ENCODE measurements around the gene CSPG4. TPM values are rescaled to one million over a fixed set of nuclear protein-coding genes. Genes with fewer than 3 reads are reported as not detected.
"Not testable (repeated sequence)": the region's sequence is repeated elsewhere in the genome, so short reads cannot be mapped to it uniquely, and the experiment has no call there.

The CSPG4 gene
- total RNA-seq, 2 donors from 2014 or later = 0.02 TPM; not detected in 1

DNA sequence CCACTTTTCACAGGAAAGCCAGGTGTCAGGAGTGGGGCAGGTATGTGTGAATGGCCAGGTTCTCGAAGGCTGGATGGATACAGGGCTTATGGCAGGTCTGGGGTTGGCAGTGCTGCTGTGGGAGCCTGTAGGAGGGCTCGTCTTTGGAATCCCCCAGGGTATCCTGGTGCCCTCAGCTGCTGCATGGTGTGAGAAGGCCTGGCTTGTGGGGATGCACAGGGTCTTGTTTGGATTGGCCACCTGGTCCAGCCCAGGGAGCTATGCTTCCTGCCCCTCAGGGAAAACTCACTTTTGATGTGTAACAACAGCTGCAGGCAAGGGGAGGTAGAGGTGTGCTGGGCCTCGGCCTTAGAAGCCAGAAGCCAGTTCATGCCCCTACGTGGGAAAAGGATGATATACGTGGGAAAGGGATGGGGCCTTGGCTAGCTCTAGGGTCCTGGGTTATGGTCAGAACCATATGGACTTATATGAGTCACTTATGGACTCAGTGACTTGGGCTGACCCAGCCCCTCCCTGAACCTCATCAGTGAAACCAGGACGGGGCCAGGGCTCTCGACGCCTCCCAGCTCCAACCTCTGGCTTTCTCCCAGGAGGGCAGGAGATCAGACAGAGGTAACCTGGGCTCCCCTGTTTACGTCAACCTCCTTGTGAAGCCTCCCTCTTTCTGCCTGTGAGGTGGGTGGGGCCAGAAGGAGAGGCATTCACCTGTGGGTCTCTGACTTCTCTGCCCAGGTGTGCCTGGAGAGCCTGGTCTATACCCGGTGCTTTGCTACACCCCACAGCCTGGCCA is 37.8 kb upstream of the CSPG4 start:
- no peaks in the 10 kb centered on the region for H3K4me1 Mint-ChIP-seq
- no peak overlapping the region for H3K4me3 Mint-ChIP-seq
- H3K9me3 Mint-ChIP-seq = no peaks in the 10 kb centered on the region
- no peak overlapping the region for H3K27ac Mint-ChIP-seq
- H3K36me3 Mint-ChIP-seq (ENCODE audit: low read depth) = no peaks in the 10 kb centered on the region
- no peaks in the 10 kb centered on the region for H3K27me3 Mint-ChIP-seq
- ATAC-seq (replicated peaks) = no peak

DNA sequence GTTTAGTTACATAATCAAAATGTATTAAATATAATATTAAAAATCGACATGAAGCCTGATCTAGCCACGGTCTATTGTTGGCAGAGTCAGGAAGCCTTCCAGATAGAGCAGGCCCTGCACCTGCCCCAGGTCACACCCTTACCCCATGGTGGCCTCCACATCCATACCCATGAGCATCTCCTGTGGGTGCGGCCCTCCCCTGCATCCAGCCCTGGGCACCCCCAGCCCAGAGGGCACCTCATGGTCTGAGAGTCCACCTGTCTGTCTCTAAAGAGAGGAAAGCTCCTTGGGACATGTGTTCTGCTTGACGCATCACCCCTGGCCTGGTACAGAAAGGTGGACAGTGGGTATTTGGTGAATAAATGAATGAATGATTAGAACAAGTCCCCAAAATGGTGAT is 37.2 kb upstream of the CSPG4 start:
- no peak overlapping the region for H3K4me3 Mint-ChIP-seq
- no peak for ATAC-seq (replicated peaks)
- no peaks in the 10 kb centered on the region for H3K27me3 Mint-ChIP-seq
- H3K9me3 Mint-ChIP-seq = no peaks in the 10 kb centered on the region
- H3K4me1 Mint-ChIP-seq = no peaks in the 10 kb centered on the region
- H3K27ac Mint-ChIP-seq = no peak overlapping the region
- no peaks in the 10 kb centered on the region for H3K36me3 Mint-ChIP-seq (ENCODE audit: low read depth)

DNA sequence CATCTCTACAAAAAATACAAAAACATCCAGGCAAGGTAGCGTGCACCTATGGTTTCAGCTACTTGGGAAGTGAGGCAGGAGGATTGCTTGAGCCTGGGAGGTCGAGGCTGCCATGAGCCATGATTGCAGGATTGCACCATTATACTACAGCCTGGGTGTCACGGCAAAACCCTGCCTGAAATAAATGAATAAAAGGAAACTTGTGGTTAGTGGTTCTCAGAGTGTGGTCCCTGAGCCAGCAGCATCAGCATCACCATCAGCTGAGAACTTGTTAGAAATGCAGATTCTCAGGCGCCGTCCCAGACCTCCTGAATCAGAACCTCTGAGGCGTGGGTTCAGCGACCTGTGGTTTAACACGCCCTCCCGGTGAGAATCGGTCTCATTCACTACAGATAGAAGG is 36.2 kb upstream of the CSPG4 start:
- not testable (repeated sequence) for H3K27me3 Mint-ChIP-seq; H3K9me3 Mint-ChIP-seq; H3K4me1 Mint-ChIP-seq; H3K36me3 Mint-ChIP-seq (ENCODE audit: low read depth)
- Mint-ChIP-seq H3K4me3 (peak overlapping the region; percentile 59), H3K27ac (peak overlapping the region; percentile 71)
- ATAC-seq (replicated peaks) = peak; percentile 100

DNA sequence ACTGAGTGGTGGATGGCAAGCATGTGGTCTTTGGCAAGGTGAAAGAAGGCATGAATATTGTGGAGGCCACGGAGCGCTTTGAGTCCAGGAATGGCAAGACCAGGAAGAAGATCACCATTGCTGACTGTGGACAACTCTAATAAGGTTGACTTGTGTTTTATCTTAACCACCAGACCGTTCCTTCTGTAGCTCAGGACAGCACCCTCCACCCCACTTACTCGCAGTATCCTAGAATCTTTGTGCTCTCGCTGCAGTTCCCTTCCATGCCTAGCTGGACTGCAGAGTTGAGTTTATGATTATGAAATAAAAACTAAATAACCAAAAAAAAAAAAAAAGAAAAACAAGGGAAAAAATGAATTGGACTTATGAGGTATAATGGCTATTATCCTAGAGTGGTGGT is 34.5 kb upstream of the CSPG4 start:
- not testable (repeated sequence) for H3K36me3 Mint-ChIP-seq (ENCODE audit: low read depth); H3K4me1 Mint-ChIP-seq; ATAC-seq (replicated peaks)

DNA sequence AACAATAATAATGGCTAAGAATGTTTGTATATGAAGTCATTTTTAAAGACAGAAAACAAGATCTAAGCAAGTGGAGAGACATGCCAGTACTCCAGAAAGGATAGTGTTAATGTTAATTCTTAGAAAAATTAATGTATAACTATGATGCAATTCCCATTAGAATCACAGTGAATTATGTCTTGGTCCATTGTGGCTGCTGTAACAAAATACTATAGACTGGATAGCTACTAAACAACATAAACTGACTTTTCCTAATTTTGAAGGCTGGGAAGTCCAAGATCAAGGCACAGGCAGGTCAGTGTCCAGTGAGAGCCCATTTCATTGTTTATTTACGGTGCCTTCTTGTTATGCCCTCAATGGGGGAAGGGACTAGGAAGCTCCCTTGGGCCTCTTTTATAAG is 32.7 kb upstream of the CSPG4 start:
- Mint-ChIP-seq H3K4me1 (no peaks in the 10 kb centered on the region), H3K27me3 (peaks cover under 1% of the 10 kb centered on the region), H3K9me3 (no peaks in the 10 kb centered on the region), H3K27ac (no peak overlapping the region), H3K36me3 (ENCODE audit: low read depth) (no peaks in the 10 kb centered on the region), H3K4me3 (no peak overlapping the region)
- no peak for ATAC-seq (replicated peaks)

More for the DNA sequence above, 34.5 kb upstream of the CSPG4 start:
- not testable (repeated sequence) for H3K27me3 Mint-ChIP-seq, H3K4me3 Mint-ChIP-seq, H3K9me3 Mint-ChIP-seq, H3K27ac Mint-ChIP-seq

DNA sequence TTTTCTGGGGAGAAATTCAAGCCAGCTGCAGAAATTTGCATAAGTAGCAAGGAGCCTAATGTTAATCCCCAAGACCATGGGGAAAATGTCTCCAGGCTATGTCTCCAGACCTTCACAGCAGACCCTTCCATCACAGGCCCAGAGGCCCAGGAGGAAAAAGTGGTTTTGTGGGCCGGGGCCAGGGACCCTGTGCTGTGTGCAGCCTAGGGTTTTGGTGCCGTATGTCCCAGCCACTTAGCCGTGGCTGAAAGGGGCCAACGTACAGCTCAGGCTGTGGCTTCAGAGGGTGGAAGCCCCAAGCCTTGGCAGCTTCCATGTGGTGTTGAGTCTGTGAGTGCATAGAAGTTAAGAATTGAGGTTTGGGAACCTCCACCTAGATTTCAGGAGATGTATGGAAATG is 29.7 kb upstream of the CSPG4 start:
- not testable (repeated sequence) for H3K27me3 Mint-ChIP-seq; ATAC-seq (replicated peaks); H3K27ac Mint-ChIP-seq; H3K36me3 Mint-ChIP-seq (ENCODE audit: low read depth); H3K9me3 Mint-ChIP-seq; H3K4me3 Mint-ChIP-seq; H3K4me1 Mint-ChIP-seq

DNA sequence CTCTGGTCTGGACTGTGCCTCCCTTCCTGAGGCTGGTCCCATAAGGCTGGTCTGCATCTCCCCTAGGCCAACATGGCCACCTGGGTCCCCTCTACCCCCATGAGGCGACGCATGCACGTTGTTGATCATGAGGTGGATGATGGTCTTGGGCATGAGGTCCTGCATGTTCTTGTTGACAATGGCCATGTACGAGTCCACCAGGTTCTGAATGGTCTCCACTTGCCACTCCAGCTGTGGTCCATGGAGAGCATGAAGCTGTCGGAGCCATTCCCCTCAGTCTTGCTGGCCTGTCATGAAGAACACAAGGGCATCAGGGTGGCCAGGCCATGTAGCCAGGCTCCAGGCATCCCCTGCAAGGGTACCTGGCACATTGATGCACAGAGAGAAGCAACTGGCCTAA is 27.1 kb upstream of the CSPG4 start:
- H3K27ac Mint-ChIP-seq = no peak overlapping the region
- H3K4me1 Mint-ChIP-seq = peaks cover 4% of the 10 kb centered on the region
- H3K27me3 Mint-ChIP-seq = peaks cover 2% of the 10 kb centered on the region
- H3K4me3 Mint-ChIP-seq = peak overlapping the region; percentile 81
- ATAC-seq (replicated peaks) = no peak
- H3K9me3 Mint-ChIP-seq = no peaks in the 10 kb centered on the region
- no peaks in the 10 kb centered on the region for H3K36me3 Mint-ChIP-seq (ENCODE audit: low read depth)

DNA sequence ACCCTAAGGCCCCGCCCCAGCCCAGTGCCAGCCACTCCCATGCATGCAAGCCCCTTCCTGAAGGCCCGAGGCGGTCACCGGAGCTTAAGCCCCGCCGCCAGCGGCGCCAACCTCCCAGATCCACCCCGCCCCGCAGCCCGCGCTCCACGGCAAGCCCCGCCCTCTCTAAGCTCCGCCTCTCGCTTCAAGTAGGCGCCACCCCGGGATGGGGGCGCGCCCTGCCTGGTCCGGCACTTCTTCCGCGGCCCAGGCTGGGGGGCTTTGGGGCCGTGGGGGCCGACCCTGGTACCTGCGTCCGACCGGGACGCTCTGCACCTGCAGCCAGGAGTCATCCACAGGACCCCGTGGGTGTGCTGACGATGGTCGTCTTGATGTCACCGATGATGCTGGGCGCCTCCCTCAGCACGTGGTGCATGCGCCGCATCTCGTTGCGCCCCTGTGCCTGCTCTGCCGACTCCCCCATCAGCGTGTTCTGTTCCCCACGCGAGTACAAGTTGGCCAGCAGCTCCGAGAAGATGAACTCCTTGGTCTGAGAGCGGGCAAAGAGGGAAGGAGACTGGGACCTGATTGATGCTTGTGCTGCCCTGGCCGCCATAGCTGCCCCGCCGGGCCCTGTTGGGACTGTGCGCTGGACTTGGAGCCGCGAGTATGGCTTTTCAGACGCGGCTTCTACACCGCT is 26.1 kb upstream of the CSPG4 start:
- peak overlapping the region; percentile 81 for H3K4me3 Mint-ChIP-seq
- peaks cover 2% of the 10 kb centered on the region for H3K27me3 Mint-ChIP-seq
- H3K36me3 Mint-ChIP-seq (ENCODE audit: low read depth) = no peaks in the 10 kb centered on the region
- H3K4me1 Mint-ChIP-seq = peaks cover 4% of the 10 kb centered on the region
- no peaks in the 10 kb centered on the region for H3K9me3 Mint-ChIP-seq
- ATAC-seq (replicated peaks) = peak; percentile 99
- peak overlapping the region; percentile 43 for H3K27ac Mint-ChIP-seq

DNA sequence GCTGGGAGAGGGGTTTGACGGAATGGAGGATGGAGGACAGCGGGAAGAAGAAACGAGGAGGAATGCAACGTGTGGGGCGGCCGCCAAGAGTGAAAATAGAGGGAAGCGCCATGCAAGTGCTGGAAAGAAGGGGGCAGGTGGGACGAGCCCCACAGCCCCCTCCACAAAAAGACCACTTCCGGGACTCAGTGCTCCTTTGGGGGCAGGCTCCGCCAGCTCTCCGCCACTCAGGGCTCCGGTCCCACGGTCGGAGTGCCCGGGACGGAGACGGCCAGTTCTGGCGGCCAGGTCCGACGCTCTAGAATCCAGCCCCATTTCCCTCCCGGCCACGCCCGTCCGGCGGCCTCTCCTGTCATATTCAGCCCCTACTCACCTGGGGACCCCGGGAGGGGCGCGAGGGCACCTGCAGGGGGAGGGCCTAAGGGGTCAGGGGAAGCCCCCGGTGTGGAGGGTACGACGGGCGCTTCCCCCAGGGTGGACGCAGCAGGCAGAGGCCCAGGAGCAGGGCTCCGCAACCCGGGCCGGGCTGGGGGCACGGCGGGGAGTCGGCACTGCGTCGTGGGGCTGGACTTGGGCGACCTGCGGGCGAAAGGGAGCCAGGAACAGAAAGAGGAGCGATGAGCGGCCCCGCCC is 25.5 kb upstream of the CSPG4 start:
- no peaks in the 10 kb centered on the region for H3K36me3 Mint-ChIP-seq (ENCODE audit: low read depth)
- peaks cover 2% of the 10 kb centered on the region for H3K27me3 Mint-ChIP-seq
- H3K4me3 Mint-ChIP-seq = peak overlapping the region; percentile 81
- no peak for ATAC-seq (replicated peaks)
- peak overlapping the region; percentile 30 for H3K27ac Mint-ChIP-seq
- H3K4me1 Mint-ChIP-seq = peaks cover 4% of the 10 kb centered on the region
- H3K9me3 Mint-ChIP-seq = no peaks in the 10 kb centered on the region

DNA sequence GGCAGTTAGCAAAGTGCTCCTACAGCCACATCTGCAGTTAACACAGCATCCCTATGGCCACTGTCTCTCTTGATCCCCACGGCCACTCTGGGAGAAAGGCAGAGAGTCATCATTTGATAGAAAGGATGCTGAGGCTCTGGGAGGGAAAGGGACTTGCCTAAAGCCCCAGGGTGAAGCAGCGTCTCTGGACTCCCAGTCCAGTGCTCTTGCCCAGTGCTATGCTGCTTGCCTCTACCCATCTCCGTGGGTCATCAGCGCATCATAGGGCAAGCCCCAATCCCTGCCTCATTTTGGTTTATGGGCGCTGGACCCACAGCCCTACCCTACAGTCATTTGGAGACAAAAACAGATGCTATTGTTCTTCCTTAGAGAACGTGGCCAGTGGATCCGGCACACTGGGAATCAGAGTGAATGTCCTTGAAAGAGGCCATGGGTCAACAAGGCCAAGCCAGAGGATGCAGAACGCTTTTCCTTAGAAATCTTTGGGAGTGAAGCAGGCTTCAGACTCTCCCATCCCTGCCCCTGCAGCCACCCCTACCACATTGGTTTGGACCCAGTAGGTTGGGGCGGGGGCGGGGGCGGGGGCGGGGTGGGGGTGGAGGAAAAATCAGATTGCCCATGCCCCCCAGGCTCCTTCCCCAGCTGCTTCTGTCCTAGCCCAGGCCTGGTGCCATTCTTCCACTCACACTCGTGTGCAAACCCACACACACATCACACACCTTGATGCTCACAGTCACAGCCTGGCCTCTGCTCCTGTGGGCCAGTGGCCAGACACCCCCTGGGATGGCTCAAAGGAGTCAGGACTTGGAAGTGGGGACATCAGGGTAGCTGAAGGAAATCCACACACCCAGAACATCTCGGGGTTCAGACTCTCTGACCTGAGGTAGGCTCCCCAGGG is 24.7 kb upstream of the CSPG4 start:
- ATAC-seq (replicated peaks); H3K4me1 Mint-ChIP-seq; H3K9me3 Mint-ChIP-seq; H3K27me3 Mint-ChIP-seq; H3K36me3 Mint-ChIP-seq (ENCODE audit: low read depth): not testable (repeated sequence)
- H3K27ac Mint-ChIP-seq = peak overlapping the region; percentile 30
- H3K4me3 Mint-ChIP-seq = peak overlapping the region; percentile 81

DNA sequence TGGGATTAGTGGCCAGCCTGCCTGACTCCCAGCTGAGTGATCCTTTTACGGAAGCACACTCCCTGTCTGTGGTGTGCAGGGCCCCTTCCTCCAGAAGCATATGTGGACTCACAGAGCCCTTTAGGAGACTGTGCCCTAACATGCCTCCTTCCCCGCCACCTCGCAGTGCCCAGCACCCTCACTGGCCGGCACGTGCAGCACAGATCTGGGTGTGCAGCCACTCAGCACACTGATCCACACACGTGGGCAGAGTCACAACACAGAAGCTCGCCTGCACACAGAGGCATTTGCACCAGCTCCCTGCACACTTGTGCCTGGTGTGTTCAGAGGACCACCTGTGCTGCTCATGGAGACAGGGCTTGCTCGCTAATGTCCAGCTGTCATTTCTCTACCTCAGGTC is 23.6 kb upstream of the CSPG4 start:
- Mint-ChIP-seq H3K9me3 (no peaks in the 10 kb centered on the region), H3K27me3 (peaks cover 5% of the 10 kb centered on the region), H3K4me1 (peaks cover 8% of the 10 kb centered on the region), H3K4me3 (no peak overlapping the region), H3K27ac (no peak overlapping the region), H3K36me3 (ENCODE audit: low read depth) (no peaks in the 10 kb centered on the region)
- no peak for ATAC-seq (replicated peaks)

DNA sequence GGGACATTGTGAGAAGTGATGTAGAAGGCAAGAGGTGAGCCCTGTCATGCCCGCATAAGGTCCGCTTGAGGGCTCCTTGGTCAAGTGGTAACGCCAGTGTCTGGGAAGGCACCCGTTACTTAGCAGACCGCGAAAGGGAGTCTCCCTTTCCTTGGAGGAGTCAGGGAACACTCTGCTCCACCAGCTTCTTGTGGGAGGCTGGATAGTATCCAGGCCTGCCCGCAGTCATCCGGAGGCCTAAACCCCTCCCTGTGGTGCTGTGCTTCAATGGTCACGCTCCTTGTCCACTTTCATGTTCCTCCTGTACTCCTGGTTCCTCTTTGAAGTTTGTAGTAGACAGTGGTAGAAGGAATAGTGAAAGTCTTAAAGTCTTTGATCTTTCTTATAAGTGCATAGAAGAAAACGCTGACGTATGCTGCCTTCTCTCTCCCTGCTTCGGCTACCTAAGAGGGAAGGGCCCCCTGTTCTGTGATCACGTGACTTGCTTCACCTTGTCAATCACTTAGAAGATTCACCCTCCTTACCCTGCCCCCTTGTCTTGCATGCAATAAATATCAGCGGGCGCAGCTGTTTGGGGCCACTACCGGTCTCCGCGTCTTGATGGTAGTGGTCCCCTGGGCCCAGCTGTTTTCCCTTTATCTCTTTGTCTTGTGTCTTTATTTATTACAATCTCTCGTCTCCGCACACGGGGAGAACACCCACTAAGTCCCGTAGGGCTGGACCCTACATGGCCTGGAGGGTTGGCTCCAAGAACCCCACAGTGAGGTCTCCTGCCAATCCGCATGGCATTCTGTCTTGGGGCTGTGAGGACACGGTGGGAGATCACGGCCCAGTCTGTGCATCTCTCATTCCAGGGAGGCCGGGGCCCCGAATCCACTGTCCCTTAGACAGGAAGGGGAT is 22.5 kb upstream of the CSPG4 start:
- ATAC-seq (replicated peaks); H3K36me3 Mint-ChIP-seq (ENCODE audit: low read depth): not testable (repeated sequence)

DNA sequence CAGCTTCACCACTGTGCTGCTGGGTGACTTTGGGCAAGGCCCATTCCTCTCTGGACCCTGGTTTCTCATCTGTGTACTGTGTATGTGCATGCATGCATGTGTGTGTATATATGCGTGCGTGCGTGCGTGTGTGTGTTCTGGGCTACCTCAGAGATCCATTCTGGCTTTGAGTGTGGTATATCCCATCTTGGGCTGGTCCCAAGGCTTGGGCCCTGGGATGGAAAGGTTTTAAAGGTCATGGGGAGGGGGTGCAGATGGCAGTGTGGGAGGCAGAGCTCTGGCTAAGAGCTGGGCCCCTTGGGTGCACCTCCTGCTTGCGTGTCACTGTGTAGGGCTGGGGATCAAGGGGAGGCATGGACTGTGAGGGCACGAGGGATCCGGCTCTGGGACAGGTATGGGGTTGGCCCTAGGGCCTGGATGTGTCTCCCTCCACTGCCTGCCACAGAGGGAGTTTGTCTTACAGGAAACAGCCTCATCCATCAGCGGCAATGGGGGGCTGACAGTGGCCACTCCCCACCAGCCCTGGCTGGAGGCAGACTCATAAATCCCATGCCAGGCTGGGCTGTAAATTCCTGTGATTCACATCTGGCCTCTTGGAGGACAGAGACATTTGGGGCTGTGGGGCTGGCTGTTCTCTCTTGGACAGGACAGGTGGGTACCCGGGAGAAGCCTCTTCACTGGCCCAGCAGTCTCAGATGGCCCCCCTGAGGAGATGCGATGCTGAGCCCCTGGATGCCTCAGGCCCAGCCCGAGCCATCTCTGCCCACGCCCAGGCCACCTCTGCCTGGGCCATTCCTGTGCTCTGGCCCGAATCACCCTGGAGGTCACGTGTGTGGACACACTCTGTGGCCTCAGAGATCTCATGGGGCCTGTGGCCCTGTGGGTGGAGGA is 21.4 kb upstream of the CSPG4 start:
- peaks cover 8% of the 10 kb centered on the region for H3K4me1 Mint-ChIP-seq
- ATAC-seq (replicated peaks) = no peak
- no peak overlapping the region for H3K4me3 Mint-ChIP-seq
- no peaks in the 10 kb centered on the region for H3K36me3 Mint-ChIP-seq (ENCODE audit: low read depth)
- peaks cover 3% of the 10 kb centered on the region for H3K27me3 Mint-ChIP-seq
- no peaks in the 10 kb centered on the region for H3K9me3 Mint-ChIP-seq
- H3K27ac Mint-ChIP-seq = peak overlapping the region; percentile 5

More for the DNA sequence above, 22.5 kb upstream of the CSPG4 start:
- H3K27ac Mint-ChIP-seq, H3K27me3 Mint-ChIP-seq, H3K4me3 Mint-ChIP-seq, H3K4me1 Mint-ChIP-seq, H3K9me3 Mint-ChIP-seq: not testable (repeated sequence)
